Naive B cell (primary cell): ENCODE results near the gene PRPF8. TPM values are rescaled to one million over a fixed set of nuclear protein-coding genes. Genes with fewer than 3 reads are reported as not detected.

Experiments
- ATAC-seq, 2 donors: fragments of 150-1000 bp; cut with Tn5 transposase; 2 replicates each; pipeline ENCODE4 v1.10.0; 2021; ENCODE audit warnings: low read depth in 2 of 2, mild to moderate bottlenecking in 2 of 2, moderate library complexity in 2 of 2
- DNase-seq: peaks from one replicate; pipeline ENCODE4 v3.0.0; 2022
- H3K27ac Mint-ChIP-seq, 6 donors: one replicate each; pipeline ENCODE4 v1.8.0; 2020 to 2022; ENCODE audit warnings: mild to moderate bottlenecking in 6 of 6, mixed read lengths in 6 of 6, moderate library complexity in 5 of 6, inconsistent platforms in 2 of 6
- H3K27me3 Mint-ChIP-seq, 3 donors: one replicate each; pipeline ENCODE4 v1.8.0; 2021 to 2022; ENCODE audit warnings: mixed read lengths in 3 of 3, mild to moderate bottlenecking in 1 of 3
- H3K36me3 Mint-ChIP-seq, 2 donors: one replicate each; pipeline ENCODE4 v1.8.0; 2020 to 2022; ENCODE audit warnings: mixed read lengths in 2 of 2, inconsistent platforms in 1 of 2, mild to moderate bottlenecking in 1 of 2
- H3K4me1 Mint-ChIP-seq, 3 donors: one replicate each; pipeline ENCODE4 v1.8.0; 2020 to 2022; ENCODE audit warnings: mixed read lengths in 3 of 3, inconsistent platforms in 1 of 3, mild to moderate bottlenecking in 1 of 3, moderate library complexity in 1 of 3
- H3K4me3 Mint-ChIP-seq, 8 donors: one replicate each; pipeline ENCODE4 v1.8.0; 2020 to 2022; ENCODE audit warnings: mild to moderate bottlenecking in 8 of 8, mixed read lengths in 8 of 8, moderate library complexity in 8 of 8, inconsistent platforms in 2 of 8
- H3K9me3 Mint-ChIP-seq, 7 donors: one replicate each; pipeline ENCODE4 v1.8.0; 2020 to 2022; ENCODE audit warnings: mixed read lengths in 7 of 7, mild to moderate bottlenecking in 5 of 7, inconsistent platforms in 2 of 7, moderate library complexity in 1 of 7
- polyA plus RNA-seq, 6 donors: library from polyadenylated mRNA; unstranded; fragments of 300-500 nt; fragmentation: Illumina TruSeq; gene quantifications; one replicate each; pipeline ENCODE4 v1.2.3, GENCODE V29; 2021; ENCODE audit warnings: low read depth in 6 of 6

The PRPF8 gene
- polyA plus RNA-seq, 6 donors from 2014 or later = 54.2 to 184 (median 139) TPM

GRCh38 chr17:1643999-1644492, 40.6 kb downstream of the PRPF8 start:
- ATAC-seq (no peak), DNase-seq (no peak)
- no peaks in the 10 kb centered on the region for H3K9me3 Mint-ChIP-seq
- peaks cover 32 to 46% (median 33%) of the 10 kb centered on the region in 3 donors for H3K4me1 Mint-ChIP-seq
- peak overlapping the region; percentile 73 to 93 (median 88) for H3K4me3 Mint-ChIP-seq
- H3K27ac Mint-ChIP-seq = peak overlapping the region; percentile 60 to 98 (median 94)
- H3K36me3 Mint-ChIP-seq = no peaks in the 10 kb centered on the region
- H3K27me3 Mint-ChIP-seq = no peaks in the 10 kb centered on the region

- Mint-ChIP-seq H3K27ac (peak overlapping the region in 1 of 6 donors; percentile 91), H3K4me1 (peaks cover 32 to 45% (median 33%) of the 10 kb centered on the region in 3 donors), H3K27me3 (no peaks in the 10 kb centered on the region), H3K36me3 (no peaks in the 10 kb centered on the region), H3K9me3 (no peaks in the 10 kb centered on the region), H3K4me3 (peak overlapping the region in 3 of 8 donors; percentile 73 to 92 (median 89))
- ATAC-seq (peak; percentile 43 to 45), DNase-seq (peak; percentile 51)
Measured at GRCh38 chr17:1643293-1643998, 41.2 kb downstream of the PRPF8 start.

- Mint-ChIP-seq H3K36me3 (no peaks in the 10 kb centered on the region), H3K27ac (peak overlapping the region in 1 of 6 donors; percentile 6), H3K27me3 (no peaks in the 10 kb centered on the region), H3K9me3 (no peaks in the 10 kb centered on the region), H3K4me3 (peak overlapping the region in 1 of 8 donors; percentile 5), H3K4me1 (peaks cover 19 to 22% (median 20%) of the 10 kb centered on the region in 3 donors)
- DNase-seq (no peak), ATAC-seq (no peak)
Measured at GRCh38 chr17:1641065-1641403, 43.6 kb downstream of the PRPF8 start.

- Mint-ChIP-seq H3K36me3 (no peaks in the 10 kb centered on the region), H3K27me3 (no peaks in the 10 kb centered on the region), H3K4me1 (peaks cover 16 to 17% (median 16%) of the 10 kb centered on the region in 3 donors), H3K4me3 (no peak overlapping the region), H3K9me3 (no peaks in the 10 kb centered on the region), H3K27ac (no peak overlapping the region)
- DNase-seq (no peak), ATAC-seq (no peak)
Measured at GRCh38 chr17:1640329-1641064, 44.2 kb downstream of the PRPF8 start.

GRCh38 chr17:1639549-1640180, 45.0 kb downstream of the PRPF8 start:
- no peak overlapping the region for H3K27ac Mint-ChIP-seq
- no peak for DNase-seq
- H3K4me1 Mint-ChIP-seq = peaks cover 7 to 9% (median 8%) of the 10 kb centered on the region in 3 donors
- no peaks in the 10 kb centered on the region for H3K27me3 Mint-ChIP-seq
- H3K36me3 Mint-ChIP-seq = no peaks in the 10 kb centered on the region
- no peaks in the 10 kb centered on the region for H3K9me3 Mint-ChIP-seq
- no peak overlapping the region for H3K4me3 Mint-ChIP-seq
- ATAC-seq = no peak

GRCh38 chr17:1638624-1639300, 45.9 kb downstream of the PRPF8 start:
- Mint-ChIP-seq H3K9me3 (no peaks in the 10 kb centered on the region), H3K27ac (peak overlapping the region in 1 of 6 donors; percentile 51), H3K27me3 (no peaks in the 10 kb centered on the region), H3K36me3 (no peaks in the 10 kb centered on the region), H3K4me3 (no peak overlapping the region), H3K4me1 (no peaks in the 10 kb centered on the region)
- no peak for ATAC-seq
- DNase-seq = no peak

- H3K36me3 Mint-ChIP-seq = no peaks in the 10 kb centered on the region
- H3K4me1 Mint-ChIP-seq = no peaks in the 10 kb centered on the region
- ATAC-seq (no peak), DNase-seq (no peak)
- H3K27ac Mint-ChIP-seq = no peak overlapping the region
- H3K9me3 Mint-ChIP-seq = no peaks in the 10 kb centered on the region
- no peaks in the 10 kb centered on the region for H3K27me3 Mint-ChIP-seq
- H3K4me3 Mint-ChIP-seq = no peak overlapping the region
Measured at GRCh38 chr17:1638171-1638590, 46.5 kb downstream of the PRPF8 start.

- DNase-seq (no peak), ATAC-seq (no peak)
- peaks cover 1 to 6% (median 2%) of the 10 kb centered on the region in 3 donors for H3K4me1 Mint-ChIP-seq
- H3K36me3 Mint-ChIP-seq = no peaks in the 10 kb centered on the region
- no peaks in the 10 kb centered on the region for H3K9me3 Mint-ChIP-seq
- H3K4me3 Mint-ChIP-seq = no peak overlapping the region
- H3K27me3 Mint-ChIP-seq = no peaks in the 10 kb centered on the region
- H3K27ac Mint-ChIP-seq = peak overlapping the region in 1 of 6 donors; percentile 2
Measured at GRCh38 chr17:1636732-1637285, 47.9 kb downstream of the PRPF8 start.

GRCh38 chr17:1635675-1636465, 48.8 kb downstream of the PRPF8 start:
- peaks cover 8 to 16% (median 12%) of the 10 kb centered on the region in 3 donors for H3K4me1 Mint-ChIP-seq
- H3K27ac Mint-ChIP-seq = peak overlapping the region in 1 of 6 donors; percentile 80
- peak overlapping the region in 1 of 8 donors; percentile 33 for H3K4me3 Mint-ChIP-seq
- DNase-seq = no peak
- no peaks in the 10 kb centered on the region for H3K36me3 Mint-ChIP-seq
- H3K27me3 Mint-ChIP-seq = no peaks in the 10 kb centered on the region
- peaks cover 0 to 3% (median 0%) of the 10 kb centered on the region in 7 donors for H3K9me3 Mint-ChIP-seq
- ATAC-seq = no peak

GRCh38 chr17:1634841-1635650, 49.6 kb downstream of the PRPF8 start:
- peaks cover 15 to 24% (median 20%) of the 10 kb centered on the region in 3 donors for H3K4me1 Mint-ChIP-seq
- H3K4me3 Mint-ChIP-seq = peak overlapping the region in 1 of 8 donors; percentile 21
- no peak overlapping the region for H3K27ac Mint-ChIP-seq
- no peaks in the 10 kb centered on the region for H3K27me3 Mint-ChIP-seq
- H3K9me3 Mint-ChIP-seq = peaks cover 0 to 3% (median 0%) of the 10 kb centered on the region in 7 donors
- DNase-seq (no peak), ATAC-seq (no peak)
- no peaks in the 10 kb centered on the region for H3K36me3 Mint-ChIP-seq

GRCh38 chr17:1630662-1631061, 54.0 kb downstream of the PRPF8 start:
- peaks cover 35 to 43% (median 38%) of the 10 kb centered on the region in 3 donors for H3K4me1 Mint-ChIP-seq
- no peaks in the 10 kb centered on the region for H3K27me3 Mint-ChIP-seq
- no peak for ATAC-seq
- DNase-seq = no peak
- H3K36me3 Mint-ChIP-seq = no peaks in the 10 kb centered on the region
- peak overlapping the region; percentile 7 to 95 (median 90) for H3K27ac Mint-ChIP-seq
- peak overlapping the region; percentile 81 to 93 (median 88) for H3K4me3 Mint-ChIP-seq
- H3K9me3 Mint-ChIP-seq = peaks cover 0 to 3% (median 0%) of the 10 kb centered on the region in 7 donors
